NCI-H446 (cell line): ENCODE data around the gene CLDN6.

ENCODE experiments used
- DNase-seq, 2 experiments: peaks; one replicate each; lab custom pipeline; 2025; lab: John Stamatoyannopoulos, UW

CLDN6 gene

GRCh38 chr16:3013491-3013951, 4.5 kb downstream of the CLDN6 start:
- no peak for DNase-seq

- DNase-seq = no peak
Measured at GRCh38 chr16:3012828-3013420, 5.1 kb downstream of the CLDN6 start, which contains the start of gene CLDN9. TSS of gene CLDN9 (plus strand) at chr16:3012923. CDS start at chr16:3013363, 440 bp downstream.

DNA sequence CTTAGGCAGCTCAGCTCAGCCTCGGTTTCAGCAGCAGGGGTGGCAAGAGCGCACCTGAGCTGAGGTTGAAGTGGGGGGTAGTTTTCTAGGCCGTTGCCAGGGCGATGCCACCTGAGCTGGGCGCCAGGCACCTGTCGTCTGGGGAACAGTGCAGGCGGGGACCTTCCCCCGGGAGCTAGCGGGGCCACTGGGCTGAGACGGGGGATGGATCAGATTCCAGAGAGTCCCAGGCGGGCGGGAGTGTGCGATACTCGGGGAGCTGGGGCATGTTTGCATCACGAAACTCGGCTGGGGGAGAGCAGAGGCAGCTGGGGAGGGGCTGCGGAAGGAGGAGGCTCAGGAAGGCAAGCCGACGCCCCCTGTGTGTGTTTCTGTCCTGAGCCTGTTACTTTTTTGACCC, 5.7 kb downstream of the CLDN6 start:
- DNase-seq = no peak

DNA sequence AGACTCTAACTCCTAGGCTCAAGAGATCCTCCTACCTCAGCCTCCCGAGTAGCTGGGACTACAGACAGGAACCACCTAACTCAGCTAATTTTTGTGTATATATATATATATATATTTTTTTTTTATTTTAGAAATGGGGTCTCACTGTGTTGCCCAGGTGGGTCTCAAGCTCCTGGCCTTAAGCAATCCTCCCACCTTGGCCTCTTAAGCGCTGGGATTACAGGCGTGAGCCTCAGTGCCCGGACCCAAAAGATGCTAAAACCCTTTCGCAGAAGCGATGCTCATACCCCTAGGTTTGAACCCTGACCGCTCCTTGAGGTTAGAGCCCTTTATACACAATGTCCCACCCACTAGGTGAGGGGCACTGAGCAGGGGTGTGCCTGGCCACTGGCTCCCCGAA, 7.5 kb downstream of the CLDN6 start:
- no peak for DNase-seq

DNA sequence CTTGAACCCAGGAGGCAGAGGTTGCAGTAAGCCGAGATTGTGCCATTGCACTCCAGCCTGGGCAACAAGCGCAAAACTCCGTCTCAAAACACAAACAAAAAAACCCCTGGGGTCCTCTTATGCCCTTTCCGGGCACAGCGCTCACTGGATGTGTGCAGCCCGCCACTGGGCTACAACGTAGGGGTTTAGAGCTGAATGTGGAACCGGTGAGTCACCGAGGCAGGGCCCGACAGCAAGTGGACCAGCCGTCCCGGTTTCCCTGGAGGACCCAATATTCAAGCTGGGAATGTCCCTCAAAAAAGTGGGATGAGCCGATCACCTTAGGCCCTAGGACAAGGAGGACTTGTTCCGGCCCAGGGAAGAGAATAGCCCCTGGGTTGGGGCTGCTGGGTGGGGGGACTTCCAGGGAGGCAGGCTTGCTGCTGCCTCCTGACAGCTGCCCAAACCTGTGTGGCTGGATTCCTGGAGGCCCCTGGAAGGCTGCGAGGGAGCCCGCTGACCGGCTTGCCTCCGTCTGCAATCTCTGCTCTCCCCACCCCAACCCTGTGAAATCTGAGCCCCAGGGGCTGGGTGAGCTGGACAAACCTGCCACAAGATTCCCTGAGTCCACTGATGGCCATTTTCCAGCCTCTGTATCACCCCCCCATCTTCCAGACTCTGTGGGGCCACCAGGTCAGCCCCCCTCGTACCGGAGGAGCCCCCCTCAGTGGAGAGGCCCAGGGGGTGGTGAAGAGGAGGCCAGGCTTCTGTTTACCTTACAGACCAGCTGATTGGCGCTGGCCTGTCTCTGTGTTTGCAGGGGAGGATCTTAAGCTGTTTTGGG, 8.2 kb downstream of the CLDN6 start:
- no peak for DNase-seq

DNA sequence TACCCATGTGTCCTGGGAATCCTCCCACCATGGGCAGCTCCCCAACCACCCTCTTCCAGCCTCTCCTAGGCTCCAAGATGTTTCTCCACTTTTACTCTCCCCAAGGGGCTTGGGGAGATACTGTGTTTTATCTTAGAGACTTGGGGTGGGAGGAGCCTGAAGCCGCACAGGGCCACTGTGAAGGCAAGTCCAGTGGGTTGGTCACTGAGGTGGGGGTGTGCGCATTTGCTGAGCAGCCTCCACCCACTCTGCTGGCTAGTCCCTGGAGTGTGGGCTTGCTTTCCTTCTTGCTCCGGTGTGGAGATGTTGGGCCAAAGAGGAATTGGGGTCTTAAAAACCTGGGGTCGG, 9.3 kb downstream of the CLDN6 start:
- no peak for DNase-seq

DNA sequence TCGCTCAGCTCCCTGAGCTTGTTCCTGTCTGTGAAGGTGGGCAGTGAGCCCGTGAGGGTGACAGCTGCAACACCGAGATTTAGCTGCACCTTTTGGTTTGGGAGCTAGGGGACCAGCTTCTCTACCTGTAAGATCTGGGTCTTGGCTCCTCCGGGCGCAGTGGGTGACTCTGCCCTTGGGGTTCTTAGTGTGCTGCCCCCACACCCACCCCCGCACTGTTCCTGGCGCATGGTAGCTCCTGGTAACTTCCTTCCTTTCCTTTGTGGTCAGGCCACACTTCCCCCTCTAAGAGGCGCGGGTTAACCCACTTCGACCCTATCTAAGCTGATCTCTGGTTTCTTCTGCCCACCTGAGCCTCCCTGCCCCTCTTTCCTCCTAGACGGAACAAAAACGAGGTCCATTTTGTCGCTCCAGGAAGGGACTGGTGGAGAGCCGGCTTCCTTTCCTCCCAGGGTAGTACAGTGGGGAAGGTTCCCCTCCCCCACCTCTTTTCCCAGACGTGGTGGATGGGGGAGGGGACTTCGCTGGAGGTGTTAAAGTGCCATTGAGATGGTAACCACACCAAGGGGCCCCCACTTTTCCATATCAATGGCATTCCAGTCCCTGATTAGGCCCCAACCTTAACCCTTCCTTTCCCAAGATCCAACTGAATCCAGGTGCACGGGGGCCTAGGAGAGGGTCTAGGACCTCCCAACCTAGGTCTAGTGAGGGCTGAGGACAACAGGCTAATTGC, 9.9 kb downstream of the CLDN6 start:
- DNase-seq = no peak

DNA sequence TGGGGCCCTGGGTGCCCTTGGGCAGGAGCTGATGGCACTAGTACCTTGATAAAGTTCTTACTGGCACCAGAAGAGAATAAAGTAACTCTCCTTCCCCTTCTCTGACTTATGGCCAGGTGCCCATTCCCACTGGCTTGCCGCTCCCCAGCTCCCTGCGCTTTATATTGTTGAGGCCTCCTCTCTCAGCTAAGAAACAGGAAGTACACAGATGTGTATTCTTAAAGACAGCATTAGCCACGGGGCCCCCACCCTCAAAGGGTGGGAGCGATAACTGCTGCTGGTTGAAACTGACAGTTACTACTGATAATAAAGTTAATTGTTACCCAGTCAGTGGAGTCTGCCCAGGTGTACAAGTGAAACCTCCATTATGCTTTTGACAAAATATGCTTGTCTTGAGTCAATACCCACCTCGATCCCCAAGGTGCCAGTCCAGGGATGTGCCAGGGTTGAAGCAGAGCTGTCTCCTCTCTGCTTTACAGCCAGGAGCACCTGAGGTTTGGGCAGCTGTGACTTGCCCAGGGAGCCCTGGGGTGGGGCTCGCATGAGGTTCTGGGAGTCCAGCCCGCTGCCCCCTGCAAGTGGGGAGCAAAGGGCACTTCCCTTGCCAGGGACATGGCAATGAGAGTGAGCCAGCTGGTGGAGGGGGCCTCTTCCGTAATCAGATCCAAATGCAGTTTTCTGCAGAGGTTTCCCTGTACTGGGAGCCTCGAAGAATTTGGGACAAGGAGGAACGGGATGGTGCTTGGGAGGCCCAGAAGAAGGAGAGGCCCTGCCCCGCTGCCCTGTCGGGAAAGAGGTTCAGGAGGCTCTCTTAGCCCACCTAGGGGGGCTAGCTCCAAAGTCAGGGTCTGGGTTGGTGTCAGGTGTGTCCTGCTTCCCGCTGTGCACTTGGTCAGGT, 10.7 kb downstream of the CLDN6 start:
- DNase-seq = no peak

DNA sequence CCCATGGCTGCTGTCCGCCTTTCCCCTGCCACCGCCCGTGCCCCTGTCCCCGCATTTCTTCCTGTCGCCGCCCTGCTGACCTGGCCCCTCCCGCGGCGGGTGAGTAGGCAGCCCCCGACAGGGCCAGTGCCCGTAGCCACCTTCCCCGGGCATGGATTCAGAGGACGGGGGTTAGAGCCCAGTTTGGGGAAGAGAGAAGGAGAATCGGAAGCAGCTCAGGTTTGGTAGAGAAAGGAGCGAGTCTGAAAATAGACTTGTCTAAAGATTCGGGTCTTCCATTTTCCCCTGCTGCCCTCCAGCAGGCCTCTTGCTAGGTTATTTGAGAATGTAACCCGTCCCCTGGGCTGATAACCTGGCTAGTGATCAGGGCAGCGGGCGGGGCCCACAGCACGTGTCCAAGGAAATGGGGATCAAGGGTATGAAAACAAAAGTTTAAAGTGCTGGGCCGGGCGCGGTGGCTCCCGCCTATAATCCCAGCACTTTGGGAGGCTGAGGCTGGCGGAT, 13.2 kb downstream of the CLDN6 start:
- peak in 1 of 2 experiments; percentile 38 for DNase-seq

DNA sequence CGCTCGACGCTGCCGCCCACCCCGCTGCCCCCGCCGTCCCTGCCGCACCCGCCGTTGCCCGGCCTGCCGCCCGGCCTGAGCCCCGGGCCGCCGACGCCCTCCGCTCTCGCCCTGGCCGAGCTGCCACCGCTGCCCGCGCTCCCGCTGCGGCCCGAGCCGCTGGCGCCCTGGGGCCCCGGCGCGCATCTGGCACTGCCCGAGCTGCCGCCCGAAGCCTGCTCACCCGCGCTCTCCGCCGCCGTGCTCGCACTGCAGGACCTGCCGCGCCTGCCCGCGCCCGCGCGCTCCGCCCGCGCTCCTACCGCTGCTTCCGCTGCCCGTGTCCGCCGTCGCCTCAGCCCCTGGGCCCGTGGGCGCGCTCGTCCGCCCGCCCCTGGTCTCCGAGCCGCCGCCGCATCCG, 13.7 kb downstream of the CLDN6 start:
- DNase-seq = no peak

DNA sequence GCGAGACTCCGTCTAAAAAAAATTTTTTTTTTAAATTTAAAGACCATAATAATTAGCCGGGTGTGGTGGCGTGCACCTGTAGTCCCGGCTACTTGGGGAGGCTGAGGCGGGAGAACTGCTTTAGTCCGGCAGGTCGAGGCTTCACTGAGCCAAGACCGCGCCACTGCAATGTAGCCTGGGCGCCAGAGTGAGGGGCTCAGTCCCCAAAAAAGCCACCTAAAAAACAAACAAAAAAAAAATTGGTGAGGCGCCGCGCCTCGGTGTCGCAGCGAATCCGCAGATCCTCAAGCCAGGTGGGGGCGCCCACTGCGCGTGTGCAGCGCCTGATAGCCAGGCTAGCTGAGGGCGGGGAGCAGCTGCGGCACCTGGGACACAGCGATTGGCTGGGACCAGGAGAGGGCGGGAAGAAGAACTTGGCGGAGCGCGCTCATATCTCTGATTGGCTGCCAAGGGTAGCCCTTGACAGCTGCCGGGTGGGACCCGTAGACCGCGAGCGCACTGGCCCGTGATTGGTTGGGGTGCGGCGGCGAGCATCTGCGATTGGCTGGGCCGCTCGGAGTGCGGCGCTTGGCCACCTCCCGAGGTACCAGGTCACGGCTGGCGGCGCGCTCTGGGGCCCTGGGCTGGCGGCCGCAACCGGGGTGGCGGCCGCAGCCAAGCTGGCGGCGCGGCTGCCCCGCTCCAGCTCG, 14.3 kb downstream of the CLDN6 start:
- DNase-seq = peak; percentile 94 to 99

DNA sequence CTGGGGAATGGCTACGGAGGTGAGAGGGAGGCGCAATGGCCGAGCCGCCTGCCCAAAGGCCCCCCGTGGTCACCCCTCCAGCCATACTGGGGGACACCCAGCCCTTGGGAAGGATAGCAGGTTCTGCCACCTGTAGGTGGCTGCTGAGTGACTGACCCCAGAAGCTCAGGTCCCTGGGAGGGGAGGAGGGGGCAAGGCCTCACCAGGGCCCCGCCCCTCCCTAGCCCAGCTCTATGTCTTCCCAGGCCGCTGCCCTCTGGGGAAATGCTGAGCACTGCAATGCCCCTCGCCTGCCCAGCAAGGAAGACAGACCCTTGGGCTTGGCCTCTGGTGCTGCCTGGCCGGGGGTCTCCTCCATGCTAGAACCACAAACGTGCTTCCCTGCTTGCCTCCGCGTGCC, 16.7 kb downstream of the CLDN6 start:
- DNase-seq = no peak

- DNase-seq = no peak
Measured at GRCh38 chr16:3000540-3000939, 17.4 kb downstream of the CLDN6 start.

- DNase-seq = no peak
Measured at GRCh38 chr16:2999929-3000328, 18.1 kb downstream of the CLDN6 start.

- DNase-seq = no peak
Measured at GRCh38 chr16:2996298-2996697, 21.7 kb downstream of the CLDN6 start.

DNA sequence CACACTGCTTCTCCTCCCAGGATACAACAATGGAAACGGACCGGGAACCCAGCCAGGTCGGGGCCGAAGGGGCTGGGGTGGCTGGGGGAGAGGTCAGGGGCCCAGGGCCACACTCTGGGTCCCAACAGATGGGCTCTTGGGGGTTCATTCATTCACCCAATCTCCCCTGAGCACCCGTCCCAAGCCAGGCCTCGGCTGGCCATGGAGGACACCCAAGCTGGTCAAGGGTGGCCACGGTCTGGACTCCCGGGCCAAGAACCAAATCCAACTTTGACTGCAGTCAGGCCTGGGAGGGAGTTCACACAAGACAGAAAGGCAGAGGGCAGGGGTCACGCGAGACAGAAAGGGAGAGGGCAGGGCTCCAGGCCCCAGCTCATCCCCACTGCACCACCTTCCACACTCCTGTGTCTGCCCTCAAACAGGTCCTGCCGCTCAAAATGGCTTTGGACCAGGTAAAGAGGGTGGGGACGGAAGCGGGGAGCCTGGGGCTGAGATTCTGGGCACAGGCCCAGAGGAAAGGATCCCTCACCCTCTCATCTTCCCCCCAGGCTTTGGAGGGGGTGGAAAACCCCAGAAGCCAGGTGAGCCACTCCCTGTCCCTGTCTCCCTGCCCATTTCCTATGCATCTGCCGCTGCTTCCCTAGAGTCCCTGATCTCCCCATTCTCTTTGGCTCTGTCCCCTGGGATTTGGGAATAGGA, 25.5 kb downstream of the CLDN6 start:
- no peak for DNase-seq

- DNase-seq = no peak
Measured at GRCh38 chr16:2991566-2992261, 26.3 kb downstream of the CLDN6 start.

- no peak for DNase-seq
Measured at GRCh38 chr16:2990891-2991290, 27.1 kb downstream of the CLDN6 start.

DNA sequence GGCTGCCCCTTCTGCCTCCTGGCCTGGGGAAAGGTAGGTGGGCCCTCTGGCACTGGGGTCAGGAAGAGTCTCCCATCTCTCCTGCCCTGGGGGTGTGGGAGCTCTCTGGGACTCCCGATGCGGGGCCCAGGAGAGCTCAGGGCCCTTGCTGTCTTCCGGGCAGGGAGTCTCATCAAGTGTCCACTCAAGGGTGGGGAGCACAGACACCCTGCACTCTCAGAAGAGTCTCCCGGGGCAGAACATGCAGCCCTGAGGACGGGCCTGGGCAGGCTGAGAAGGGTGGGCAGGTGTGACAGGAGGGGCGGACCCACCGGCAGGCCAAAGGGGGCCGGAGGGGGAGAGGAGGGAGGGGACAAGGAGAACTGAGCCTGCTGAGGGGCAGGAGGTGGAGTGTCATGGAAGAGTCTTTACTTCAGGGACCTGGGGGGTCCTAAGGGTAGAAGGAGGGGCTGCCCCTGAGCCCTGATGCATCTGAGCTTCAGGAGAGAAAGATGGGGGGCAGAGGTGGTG, 29.3 kb downstream of the CLDN6 start:
- no peak for DNase-seq

- peak in 1 of 2 experiments; percentile 65 for DNase-seq
Measured at GRCh38 chr16:2987833-2988232, 30.1 kb downstream of the CLDN6 start.
